GM18507 (cell line): ENCODE results near the gene FARP2.
"Not testable (repeated sequence)": the region's sequence is repeated elsewhere in the genome, so short reads cannot be mapped to it uniquely, and the experiment has no call there.

Source experiments
- DNase-seq: peaks from one replicate; pipeline ENCODE4 v3.0.0; 2011; ENCODE audit warnings: low read depth; ENCODE audit not compliant: insufficient read length; ENCODE audit errors: extremely low spot score
- FAIRE-seq: peaks from 2 replicates; lab custom pipeline; 2011; peaks lifted over from hg19 to GRCh38; lab: Jason Lieb, UNC

FARP2 gene

DNA sequence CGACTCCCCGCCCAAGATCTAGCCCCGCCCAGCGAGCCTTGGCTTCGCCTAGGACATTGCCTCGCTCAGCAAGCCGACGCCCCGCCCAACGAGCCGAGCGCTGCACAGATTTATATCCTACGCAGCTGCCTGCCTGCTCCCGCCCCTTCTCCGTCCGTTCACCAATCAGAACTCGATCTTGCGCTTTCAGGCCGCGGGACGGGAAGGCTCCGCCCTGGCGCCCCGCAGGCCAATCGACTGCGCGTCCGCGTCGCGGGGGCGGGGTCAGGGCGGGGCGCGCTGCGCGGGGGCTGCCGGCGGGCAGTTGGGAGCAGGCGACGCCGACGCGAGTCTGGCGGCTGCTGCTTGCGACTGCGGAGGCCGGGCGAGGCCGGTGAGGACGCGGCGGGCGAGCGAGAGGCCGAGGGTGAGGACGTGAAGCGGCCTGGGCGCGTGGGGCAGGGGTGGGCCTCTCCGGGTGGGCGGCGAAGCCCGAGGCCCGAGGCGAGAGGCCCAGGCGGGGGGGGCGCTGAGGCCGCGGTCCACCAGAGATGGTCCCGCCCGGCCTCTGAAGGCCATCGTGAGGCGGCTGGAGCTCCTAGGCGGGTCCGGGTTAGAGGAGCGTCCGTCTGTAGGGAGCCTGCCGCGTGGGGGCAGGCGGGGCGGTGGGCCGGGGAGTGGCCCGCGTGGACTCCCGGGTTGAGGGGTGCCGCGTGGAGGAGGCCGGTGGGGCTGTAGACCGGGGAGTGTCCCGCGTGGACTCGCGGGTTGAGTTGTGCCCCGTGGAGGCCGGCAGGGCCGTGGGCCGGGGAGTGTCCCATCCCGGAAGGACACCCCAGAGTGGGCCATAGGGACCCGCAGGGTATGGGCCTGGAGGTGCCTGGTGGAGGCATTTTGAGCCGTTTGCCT, at the start of gene FARP2:
TSS of gene FARP2 (plus strand) at position 303 of the 888 bp plus-strand sequence. CDS start 16,823 bp downstream, outside the sequence.
- FAIRE-seq (peak; percentile 90), DNase-seq (peak; percentile 68)

DNA sequence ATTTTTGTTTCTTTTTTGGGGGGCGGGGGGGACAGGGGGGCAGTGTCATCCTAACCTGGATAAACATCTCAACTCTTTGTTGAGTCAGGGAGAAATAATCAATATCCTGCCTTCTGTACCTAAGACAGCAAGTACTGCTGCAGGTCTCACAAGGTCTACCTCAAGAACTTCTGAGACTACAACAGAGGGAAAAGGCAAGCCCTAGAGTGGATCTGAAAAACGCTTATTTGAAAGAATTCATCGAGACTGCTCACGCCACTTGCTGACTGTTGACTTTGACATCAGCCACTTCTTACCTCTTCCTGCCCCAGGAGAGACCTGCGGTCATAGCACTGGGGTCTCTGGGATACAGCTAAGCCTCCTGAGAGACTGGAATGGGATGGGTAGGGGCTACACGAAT, 49.0 kb upstream of the FARP2 start:
- DNase-seq: no peak
- no peak for FAIRE-seq

GRCh38 chr2:241308267-241308666, 47.8 kb upstream of the FARP2 start:
- FAIRE-seq (no peak), DNase-seq (no peak)

GRCh38 chr2:241308832-241309500, 47.1 kb upstream of the FARP2 start:
- no peak for DNase-seq
- FAIRE-seq: no peak

DNA sequence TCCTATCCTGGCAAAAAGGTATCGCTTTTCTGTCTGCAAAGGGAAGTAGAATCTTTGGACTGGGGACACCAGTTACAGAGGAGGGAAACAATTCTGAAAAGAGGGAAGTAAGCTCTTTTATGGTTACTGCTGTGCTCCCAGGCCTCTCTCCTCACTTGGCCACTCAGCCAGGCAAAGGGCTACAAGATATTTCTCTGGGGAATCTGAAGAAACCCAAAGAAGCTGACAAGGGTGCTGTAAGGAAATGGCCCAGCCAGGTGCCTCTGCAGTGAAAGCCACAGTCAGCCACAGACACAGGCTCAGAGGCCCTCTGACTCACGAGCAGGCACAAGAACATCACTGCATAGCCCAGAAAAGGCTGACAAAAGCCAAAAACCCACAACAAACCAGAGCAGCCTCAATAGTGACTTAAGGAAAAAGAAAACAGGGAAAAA, 46.4 kb upstream of the FARP2 start:
- peak; percentile 94 for FAIRE-seq

GRCh38 chr2:241310917-241311566, 45.0 kb upstream of the FARP2 start:
- no peak for FAIRE-seq
- no peak for DNase-seq

More for the DNA sequence above, 46.4 kb upstream of the FARP2 start:
- peak; percentile 39 for DNase-seq

DNA sequence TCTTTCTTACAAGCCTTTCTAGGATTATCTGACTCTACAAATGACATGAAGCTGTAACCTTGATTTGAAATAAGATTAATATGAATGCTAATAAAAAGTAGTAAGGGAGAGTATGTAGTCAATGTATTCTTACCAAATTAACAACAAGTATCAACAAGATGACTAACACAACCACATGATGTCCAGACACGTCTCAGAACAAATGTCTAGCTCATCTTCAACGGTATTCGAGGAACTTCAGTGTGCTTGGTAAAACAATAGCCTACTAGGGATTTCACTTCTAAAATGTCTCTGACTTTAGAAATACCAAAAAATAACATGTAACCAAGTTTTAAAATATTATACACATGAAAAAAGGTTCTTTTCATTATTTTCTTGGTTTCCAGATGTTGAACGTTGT, 44.0 kb upstream of the FARP2 start:
- no peak for FAIRE-seq
- DNase-seq: no peak

- DNase-seq (no peak), FAIRE-seq (no peak)
Measured at GRCh38 chr2:241313543-241314095, 42.5 kb upstream of the FARP2 start.

GRCh38 chr2:241314226-241315092, 41.6 kb upstream of the FARP2 start:
- FAIRE-seq (peak; percentile 42), DNase-seq (no peak)

DNA sequence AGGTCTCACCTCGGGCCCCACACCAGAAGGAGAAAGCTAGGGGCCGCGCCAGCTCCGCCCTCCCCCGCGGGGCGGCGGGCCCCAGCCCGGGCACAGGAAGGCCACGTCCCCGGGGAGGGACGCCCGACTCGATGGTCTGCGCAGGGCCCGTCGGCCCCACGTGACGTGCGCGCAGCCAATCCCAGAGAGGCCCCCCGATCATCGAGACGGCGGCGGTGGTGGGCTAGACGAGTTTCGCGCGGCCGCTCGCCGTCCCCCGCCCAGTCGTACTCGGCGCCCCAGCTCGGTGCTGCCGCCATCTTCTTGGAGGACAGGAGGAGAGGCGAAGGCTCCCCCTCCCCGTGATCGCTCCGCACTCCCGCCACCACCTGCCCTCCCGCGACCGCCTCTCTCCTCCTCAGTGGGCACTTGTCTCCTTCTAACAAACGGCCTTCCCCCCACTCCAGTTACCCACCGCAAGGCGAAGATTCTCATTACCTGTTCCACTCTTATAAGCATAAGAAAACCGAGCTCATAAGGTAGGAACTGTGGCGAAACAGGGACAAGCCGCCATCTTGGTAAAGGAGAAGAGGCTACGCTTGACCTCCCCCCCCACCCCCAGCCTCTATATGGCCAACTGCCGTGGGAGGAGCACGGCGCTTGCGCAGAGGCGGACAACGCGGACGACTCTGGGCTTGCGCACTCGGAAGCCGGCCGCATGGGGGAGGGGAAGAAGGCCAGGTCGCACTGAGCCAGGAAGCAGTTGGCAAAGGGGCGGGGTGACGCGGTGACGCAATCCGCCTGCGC, 40.8 kb upstream of the FARP2 start, which contains the start of gene HDLBP:
TSS of gene HDLBP (minus strand) at position 580 of the 786 bp plus-strand sequence. CDS start 48,803 bp downstream, outside the sequence.
- peak; percentile 94 for DNase-seq
- FAIRE-seq: peak; percentile 96

DNA sequence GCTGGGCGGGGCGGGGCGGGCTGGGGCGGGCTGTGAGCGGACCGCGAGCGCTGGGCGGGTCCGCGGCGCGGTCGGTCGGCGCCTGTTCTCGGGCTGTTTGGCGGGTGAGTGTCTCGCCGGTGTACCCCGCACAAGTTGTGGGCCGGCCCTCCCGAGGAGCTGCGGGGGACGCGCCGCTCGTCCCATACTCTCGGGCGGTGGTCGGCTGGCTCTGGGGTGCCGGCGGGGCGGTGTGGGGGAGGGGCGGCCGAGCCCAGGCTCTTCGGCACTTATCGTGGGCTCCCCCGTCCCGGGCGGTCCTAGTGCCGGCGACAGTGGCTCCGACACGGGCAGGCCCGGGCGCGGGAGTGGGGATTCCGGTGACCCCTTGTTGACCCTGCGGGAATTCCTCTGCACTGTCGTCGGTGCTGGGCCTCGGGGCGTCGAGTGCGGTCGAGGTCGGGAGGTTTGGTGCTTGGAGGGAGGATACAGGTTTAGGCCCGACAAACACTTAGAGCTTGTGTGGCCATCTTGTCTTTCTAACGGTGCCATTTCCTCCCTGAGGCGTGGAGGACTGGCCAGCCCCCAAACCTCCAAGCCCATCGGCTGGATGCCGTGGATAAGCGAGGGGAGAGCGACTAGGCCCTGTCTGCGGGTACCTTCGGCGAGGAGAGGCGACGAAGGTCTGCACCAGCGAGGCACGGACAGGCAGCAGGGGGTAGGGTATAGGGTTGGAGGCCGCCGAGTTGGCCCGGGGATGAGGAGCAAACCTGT, 40.0 kb upstream of the FARP2 start, which contains the start of gene SEPTIN2:
TSS of gene SEPTIN2 (plus strand) at position 47 of the 753 bp plus-strand sequence. CDS start 8,308 bp downstream, outside the sequence.
- DNase-seq (peak; percentile 37), FAIRE-seq (peak; percentile 58)

- DNase-seq (no peak), FAIRE-seq (no peak)
Measured at GRCh38 chr2:241316825-241317224, 39.3 kb upstream of the FARP2 start.

GRCh38 chr2:241317391-241317790, 38.7 kb upstream of the FARP2 start:
- no peak for FAIRE-seq
- no peak for DNase-seq

DNA sequence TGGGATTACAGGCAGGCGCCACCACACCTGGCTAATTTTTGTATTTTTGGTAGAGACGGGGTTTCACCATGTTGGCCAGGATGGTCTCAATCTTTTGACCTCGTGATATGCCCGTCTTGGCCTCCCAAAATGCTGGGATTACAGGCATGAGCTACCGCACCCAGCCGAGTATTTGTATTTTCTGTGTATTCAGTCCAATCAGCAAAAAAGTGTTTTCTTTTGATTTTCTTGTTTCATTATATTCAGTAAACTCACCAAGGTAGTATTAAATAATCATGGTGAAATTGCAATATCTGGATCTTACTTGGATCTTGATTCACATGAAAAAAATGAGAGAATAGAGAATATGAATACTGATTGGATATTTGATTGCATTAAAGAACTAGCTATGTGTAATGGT, 37.3 kb upstream of the FARP2 start:
- not testable (repeated sequence) for DNase-seq, FAIRE-seq

- DNase-seq (no peak), FAIRE-seq (no peak)
Measured at GRCh38 chr2:241320394-241320793, 35.7 kb upstream of the FARP2 start.

DNA sequence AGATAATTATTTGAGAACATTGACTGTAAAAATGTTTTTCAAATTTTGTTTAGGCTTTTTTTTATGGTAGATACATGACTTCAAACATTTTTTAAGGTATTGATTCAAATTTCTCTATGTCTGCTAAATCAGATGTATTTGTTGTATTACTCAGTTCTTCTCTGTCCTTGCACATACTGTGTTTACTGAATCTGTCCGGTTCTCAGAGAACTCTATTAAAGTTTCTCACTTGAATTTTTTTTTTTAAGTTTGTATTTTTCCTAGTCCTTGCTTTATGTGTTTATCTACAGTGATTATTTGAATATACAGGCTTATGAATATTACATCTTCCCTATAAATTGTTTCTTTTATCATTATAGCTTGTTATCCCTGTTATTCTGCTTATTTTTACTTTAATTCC, 35.1 kb upstream of the FARP2 start:
- DNase-seq (no peak), FAIRE-seq (peak; percentile 45)

GRCh38 chr2:241321886-241322285, 34.2 kb upstream of the FARP2 start:
- FAIRE-seq (no peak), DNase-seq (no peak)
